Measurements from ENCODE around the gene CLRN2. TPM values are rescaled to one million over a fixed set of nuclear protein-coding genes. Genes with fewer than 3 reads are reported as not detected.

CLRN2 gene
- total and polyA plus RNA-seq, 2 donors (not counting 3 experiments of a cell fraction or from before 2014, with no cell fraction given), result not detected

DNA sequence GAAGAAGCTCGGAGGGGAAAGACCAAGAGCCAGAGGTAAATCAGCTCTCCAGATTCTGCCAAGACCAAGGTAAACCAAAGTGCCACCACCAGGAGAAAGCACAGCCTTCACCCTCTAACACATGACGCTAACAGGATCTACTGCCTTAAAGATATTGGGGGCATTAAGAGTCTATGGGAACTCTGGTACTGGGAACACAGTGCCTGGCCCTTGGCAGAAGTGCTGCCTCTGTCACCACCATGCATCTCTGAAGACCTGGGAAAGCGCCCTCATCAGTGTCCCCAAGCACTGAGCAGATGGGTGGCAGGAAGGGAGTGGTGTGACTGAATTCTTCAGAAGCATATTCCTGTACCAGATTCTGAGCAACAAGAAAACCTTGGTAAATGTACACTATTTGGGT lies 4.4 kb upstream of the CLRN2 start:
- no peaks in the 10 kb centered on the region for H3K36me3 ChIP-seq (ENCODE audit: control insufficient read depth in 2 of 2, extremely low read depth in 1 of 2, insufficient read depth in 2 of 2, low read length in 2 of 2)
- dilution Hi-C loops (cut with MboI; ENCODE audit: extremely low pct_ligation_motif_present, low sequenced_read_pairs), result no loop called here
- DNase-seq (ENCODE audit: low read depth, low spot score), result no peak
- CTCF ChIA-PET, result interaction anchor here (0.9 to 1.2 kb wide), 3 partner anchors 11 to 306 kb away, joined by 3 to 4 read pairs (median 4); no protein-coding TSS in a partner anchor
- no peak overlapping the region for H3K27ac ChIP-seq (ENCODE audit: insufficient read depth, low read depth, low read length)
- POLR2A ChIA-PET, result no interaction called here
- H3K4me2 ChIP-seq (ENCODE audit: insufficient read depth, low read length), result peak overlapping the region; percentile 99
- H3K27me3 ChIP-seq (ENCODE audit: control insufficient read depth in 2 of 2, insufficient read depth in 2 of 2, low read length in 2 of 2), result peaks cover 5 to 6% of the 10 kb centered on the region in 2 experiments
- peaks cover 19% of the 10 kb centered on the region for H3K79me2 ChIP-seq (ENCODE audit: control insufficient read depth, insufficient read depth, low read length)
- TF ChIP-seq EZH2 (IDR thresholded peaks at IDR 0.05; ENCODE audit: borderline replicate concordance, low read depth, low read length, severe bottlenecking), result no peak
- no peak for TF ChIP-seq MYC (IDR thresholded peaks at IDR 0.05; ENCODE audit: low read depth, low read length)
- no peak for TF ChIP-seq POLR2A (IDR thresholded peaks at IDR 0.05; ENCODE audit: low read depth, low read length)
- TF ChIP-seq, protein P1, sequence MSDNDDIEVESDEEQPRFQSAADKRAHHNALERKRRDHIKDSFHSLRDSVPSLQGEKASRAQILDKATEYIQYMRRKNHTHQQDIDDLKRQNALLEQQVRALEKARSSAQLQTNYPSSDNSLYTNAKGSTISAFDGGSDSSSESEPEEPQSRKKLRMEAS (IDR thresholded peaks at IDR 0.05; ENCODE audit: insufficient read depth, insufficient read length), result no peak
- TF ChIP-seq, protein P2, sequence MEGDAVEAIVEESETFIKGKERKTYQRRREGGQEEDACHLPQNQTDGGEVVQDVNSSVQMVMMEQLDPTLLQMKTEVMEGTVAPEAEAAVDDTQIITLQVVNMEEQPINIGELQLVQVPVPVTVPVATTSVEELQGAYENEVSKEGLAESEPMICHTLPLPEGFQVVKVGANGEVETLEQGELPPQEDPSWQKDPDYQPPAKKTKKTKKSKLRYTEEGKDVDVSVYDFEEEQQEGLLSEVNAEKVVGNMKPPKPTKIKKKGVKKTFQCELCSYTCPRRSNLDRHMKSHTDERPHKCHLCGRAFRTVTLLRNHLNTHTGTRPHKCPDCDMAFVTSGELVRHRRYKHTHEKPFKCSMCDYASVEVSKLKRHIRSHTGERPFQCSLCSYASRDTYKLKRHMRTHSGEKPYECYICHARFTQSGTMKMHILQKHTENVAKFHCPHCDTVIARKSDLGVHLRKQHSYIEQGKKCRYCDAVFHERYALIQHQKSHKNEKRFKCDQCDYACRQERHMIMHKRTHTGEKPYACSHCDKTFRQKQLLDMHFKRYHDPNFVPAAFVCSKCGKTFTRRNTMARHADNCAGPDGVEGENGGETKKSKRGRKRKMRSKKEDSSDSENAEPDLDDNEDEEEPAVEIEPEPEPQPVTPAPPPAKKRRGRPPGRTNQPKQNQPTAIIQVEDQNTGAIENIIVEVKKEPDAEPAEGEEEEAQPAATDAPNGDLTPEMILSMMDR (IDR thresholded peaks at IDR 0.05; ENCODE audit: extremely low read depth in 1 of 2, insufficient read depth in 1 of 2, low read depth in 1 of 2, low read length in 2 of 2), result no peak
- no peak for TF ChIP-seq FOS (IDR thresholded peaks at IDR 0.05; ENCODE audit: borderline replicate concordance, insufficient read depth, low read length)
- no peaks in the 10 kb centered on the region for H3K9me1 ChIP-seq (replicated peaks; ENCODE audit: control insufficient read depth, extremely low read depth, insufficient read depth, low read length)
- no peaks in the 10 kb centered on the region for H4K20me1 ChIP-seq (replicated peaks; ENCODE audit: control insufficient read depth, extremely low read depth, insufficient read depth, low read length)
- intact Hi-C loops (cut with micrococcal nuclease), result no loop called here
- no peaks in the 10 kb centered on the region for H3K9me3 ChIP-seq (replicated peaks; ENCODE audit: control insufficient read depth, insufficient read depth, low read length)
- peak overlapping the region in 1 of 3 experiments; percentile 97 for H3K4me3 ChIP-seq (replicated peaks in 1 of 3; ENCODE audit: insufficient read depth in 1 of 3, low read depth in 1 of 3, low read length in 3 of 3)
- peaks cover 15% of the 10 kb centered on the region for H3K4me1 ChIP-seq (ENCODE audit: control insufficient read depth, extremely low read depth, insufficient read depth, low read length)
- no peak overlapping the region for H2AFZ ChIP-seq (ENCODE audit: low read depth, low read length)
- BruUV-seq (replicated peaks), result no TSS peak
- FAIRE-seq, result no peak
- H3K9ac ChIP-seq (replicated peaks; ENCODE audit: extremely low read depth, insufficient read depth, low read length), result peak overlapping the region; percentile 66
